Anterior cingulate cortex (tissue), 58 donors: ENCODE results near the gene NSMCE1.

Experiments used
- DNase-seq, 58 donors: peaks; one replicate each; lab custom pipeline; 2025; lab: John Stamatoyannopoulos, UW

Gene NSMCE1

GRCh38 chr16:27199736-27200135 is 68.8 kb downstream of the NSMCE1 start:
- DNase-seq: no peak

GRCh38 chr16:27199235-27199586 is 69.4 kb downstream of the NSMCE1 start:
- DNase-seq: no peak

- no peak for DNase-seq
Observed at GRCh38 chr16:27198451-27199234, 69.9 kb downstream of the NSMCE1 start.

GRCh38 chr16:27197004-27197403 is 71.6 kb downstream of the NSMCE1 start:
- DNase-seq: no peak

GRCh38 chr16:27195941-27196595 is 72.5 kb downstream of the NSMCE1 start:
- DNase-seq: no peak

- no peak for DNase-seq
Observed at GRCh38 chr16:27195076-27195741, 73.4 kb downstream of the NSMCE1 start.

- no peak for DNase-seq
Observed at GRCh38 chr16:27193300-27193990, 75.1 kb downstream of the NSMCE1 start.

- no peak for DNase-seq
Observed at GRCh38 chr16:27191352-27191924, 77.1 kb downstream of the NSMCE1 start.

- no peak for DNase-seq
Observed at GRCh38 chr16:27190316-27190871, 78.2 kb downstream of the NSMCE1 start.

GRCh38 chr16:27189335-27189972 is 79.1 kb downstream of the NSMCE1 start:
- DNase-seq: no peak

GRCh38 chr16:27188633-27189032 is 79.9 kb downstream of the NSMCE1 start:
- DNase-seq: no peak

GRCh38 chr16:27185776-27186130 is 82.8 kb downstream of the NSMCE1 start:
- DNase-seq: no peak

- DNase-seq: no peak
Observed at GRCh38 chr16:27182906-27183405, 85.6 kb downstream of the NSMCE1 start.

- DNase-seq: peak in 1 of 58 donors; percentile 2
Observed at GRCh38 chr16:27181019-27181790, 87.4 kb downstream of the NSMCE1 start.

GRCh38 chr16:27179500-27180072 is 89.0 kb downstream of the NSMCE1 start:
- peak in 44 of 58 donors; percentile 1 to 69 (median 18) for DNase-seq

GRCh38 chr16:27177031-27177774 is 91.4 kb downstream of the NSMCE1 start:
- DNase-seq: no peak

- no peak for DNase-seq
Observed at GRCh38 chr16:27175888-27176287, 92.7 kb downstream of the NSMCE1 start.
